Gastrocnemius medialis (tissue), 4 donors: ENCODE data around the gene HAO2. TPM values are rescaled to one million over a fixed set of nuclear protein-coding genes. Genes with fewer than 3 reads are reported as not detected.

Experiments used
- ATAC-seq, 2 donors: fragments of 150-250 bp; one replicate each; pipeline ENCODE4 v1.9.1; 2016
- DNase-seq, 2 donors: peaks; one replicate each; pipeline ENCODE4 v3.0.0-alpha.2; 2019
- H3K27ac ChIP-seq, 4 donors: fragments of 200-600 bp; sonication (generic); 1 replicate in 1 of 4; 2 replicates in 3 of 4; pipeline ENCODE4 v1.5.1; 2016 to 2018; ENCODE audit warnings: mild to moderate bottlenecking in 2 of 4, moderate library complexity in 1 of 4
- H3K27me3 ChIP-seq, 3 donors: fragments of 200-600 bp; sonication (generic) in 2 of 3; 1 replicate in 1 of 3; 2 replicates in 2 of 3; pipeline versions ENCODE4 v1.5.1 to v1.6.0; 2016 to 2019; ENCODE audit warnings: mild to moderate bottlenecking in 1 of 3, moderate library complexity in 1 of 3
- H3K36me3 ChIP-seq, 2 donors: fragments of 200-600 bp; sonication (generic) in 1 of 2; one replicate each; pipeline ENCODE4 v1.5.1; 2017 to 2018
- H3K4me1 ChIP-seq, 2 donors: fragments of 200-600 bp; sonication (generic) in 1 of 2; one replicate each; pipeline ENCODE4 v1.5.1; 2016 to 2017; ENCODE audit warnings: mild to moderate bottlenecking in 2 of 2
- H3K4me3 ChIP-seq, 4 donors: fragments of 200-600 bp; sonication (generic) in 3 of 4; 1 replicate in 1 of 4; 2 replicates in 3 of 4; pipeline ENCODE4 v1.5.1; 2016 to 2019; ENCODE audit warnings: mild to moderate bottlenecking in 2 of 4
- H3K9me3 ChIP-seq, 3 donors: fragments of 200-600 bp; sonication (generic) in 2 of 3; 1 replicate in 1 of 3; 2 replicates in 2 of 3; pipeline ENCODE4 v1.5.1; 2016 to 2019
- CTCF ChIP-seq, 5 experiments: fragments of 450-650 bp in 3 of 5; fragments of 200-600 bp in 2 of 5; sonication (generic) in 2 of 5; IDR thresholded peaks in 4 of 5; conservative IDR thresholded peaks in 1 of 5; 1 replicate in 4 of 5; 2 replicates in 1 of 5; pipeline ENCODE4 v1.5.1; 2016 to 2019; ENCODE audit warnings: antibody characterized with exemption in 5 of 5, mild to moderate bottlenecking in 3 of 5, moderate library complexity in 3 of 5
- POLR2A ChIP-seq, 2 donors: fragments of 450-650 bp; IDR thresholded peaks; one replicate each; pipeline ENCODE4 v1.6.1; 2017; ENCODE audit warnings: antibody characterized with exemption in 2 of 2, mild to moderate bottlenecking in 2 of 2, moderate library complexity in 2 of 2
- in situ Hi-C, 4 donors: fragments of 200-750 bp; cut with MboI; loops; one replicate each; pipeline versions ENCODE4 v1.15.0 to v1.8.0; 2017; ENCODE audit warnings: low sequenced_read_pairs in 4 of 4
- intact Hi-C: fragments of 100-400 bp; cut with DNase I; formaldehyde crosslinking; loops from one replicate; pipeline ENCODE4 v1.15.1; 2023; ENCODE audit warnings: low total_unique reads
- total RNA-seq, 4 donors: library from RNA; depleted of rRNA; stranded (reverse); fragments of >200 nt; gene quantifications; one replicate each; pipeline versions ENCODE4 v1.1.0 to v1.2.3, GENCODE V29; 2016

HAO2 gene
- total RNA-seq, 4 donors from 2014 or later, result 0.18 TPM; not detected in 3

- intact Hi-C loops, result no loop called here
- H3K9me3 ChIP-seq, result no peaks in the 10 kb centered on the region
- in situ Hi-C loops, result no loop called here
- TF ChIP-seq CTCF (IDR thresholded peaks at IDR 0.05 in 4 of 5, conservative IDR thresholded peaks at IDR 0.05 in 1 of 5) (no peak), POLR2A (IDR thresholded peaks at IDR 0.05) (no peak)
- DNase-seq, result no peak
- no peak overlapping the region for H3K27ac ChIP-seq
- H3K4me3 ChIP-seq, result no peak overlapping the region
- no peaks in the 10 kb centered on the region for H3K27me3 ChIP-seq
- no peaks in the 10 kb centered on the region for H3K4me1 ChIP-seq
- no peak for ATAC-seq
- no peaks in the 10 kb centered on the region for H3K36me3 ChIP-seq
These were observed 50.5 kb downstream of the HAO2 start for GRCh38 chr1:119419109-119419508.

GRCh38 chr1:119420638-119421037 is 52.1 kb downstream of the HAO2 start:
- Histone ChIP-seq H3K9me3 (no peaks in the 10 kb centered on the region), H3K27me3 (no peaks in the 10 kb centered on the region), H3K36me3 (no peaks in the 10 kb centered on the region), H3K4me3 (no peak overlapping the region), H3K4me1 (no peaks in the 10 kb centered on the region), H3K27ac (no peak overlapping the region)
- DNase-seq (no peak), ATAC-seq (no peak)
- intact Hi-C loops, result no loop called here
- no peak for TF ChIP-seq CTCF (IDR thresholded peaks at IDR 0.05 in 4 of 5, conservative IDR thresholded peaks at IDR 0.05 in 1 of 5)
- no peak for TF ChIP-seq POLR2A (IDR thresholded peaks at IDR 0.05)
- in situ Hi-C loops, result no loop called here

GRCh38 chr1:119422631-119423030 is 54.0 kb downstream of the HAO2 start:
- in situ Hi-C loops, result no loop called here

DNA sequence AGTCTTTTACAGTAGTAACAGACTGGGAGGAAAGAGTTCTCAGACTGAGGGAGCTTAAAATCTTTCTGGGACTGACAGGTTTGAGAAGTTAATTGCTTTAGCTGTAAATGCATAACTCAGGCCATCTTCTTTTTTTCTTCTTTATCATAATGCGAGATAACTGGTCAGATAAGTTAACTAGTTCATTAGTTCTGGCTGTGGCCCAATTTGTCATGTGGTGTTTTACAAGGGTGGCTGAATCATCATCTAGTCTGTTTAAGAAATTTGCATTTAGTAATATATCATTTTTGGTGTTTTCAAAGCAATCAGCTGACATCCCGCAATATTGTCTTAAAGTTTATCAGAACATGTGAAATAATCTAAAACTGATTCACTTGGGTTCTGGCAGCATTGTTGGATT is 60.4 kb downstream of the HAO2 start:
- H3K4me1 ChIP-seq, result no peaks in the 10 kb centered on the region
- DNase-seq (no peak), ATAC-seq (no peak)
- in situ Hi-C loops (no loop called here), intact Hi-C loops (no loop called here)
- TF ChIP-seq POLR2A (IDR thresholded peaks at IDR 0.05) (no peak), CTCF (IDR thresholded peaks at IDR 0.05 in 4 of 5, conservative IDR thresholded peaks at IDR 0.05 in 1 of 5) (no peak)
- no peak overlapping the region for H3K4me3 ChIP-seq
- no peaks in the 10 kb centered on the region for H3K27me3 ChIP-seq
- H3K36me3 ChIP-seq, result no peaks in the 10 kb centered on the region
- H3K9me3 ChIP-seq, result no peaks in the 10 kb centered on the region
- H3K27ac ChIP-seq, result no peak overlapping the region

More at GRCh38 chr1:119422631-119423030, 54.0 kb downstream of the HAO2 start:
- Histone ChIP-seq H3K36me3 (no peaks in the 10 kb centered on the region), H3K9me3 (no peaks in the 10 kb centered on the region), H3K27me3 (no peaks in the 10 kb centered on the region), H3K4me1 (no peaks in the 10 kb centered on the region), H3K27ac (no peak overlapping the region), H3K4me3 (no peak overlapping the region)
- no peak for ATAC-seq
- intact Hi-C loops, result no loop called here
- DNase-seq, result no peak
- TF ChIP-seq CTCF (IDR thresholded peaks at IDR 0.05 in 4 of 5, conservative IDR thresholded peaks at IDR 0.05 in 1 of 5) (no peak), POLR2A (IDR thresholded peaks at IDR 0.05) (no peak)

DNA sequence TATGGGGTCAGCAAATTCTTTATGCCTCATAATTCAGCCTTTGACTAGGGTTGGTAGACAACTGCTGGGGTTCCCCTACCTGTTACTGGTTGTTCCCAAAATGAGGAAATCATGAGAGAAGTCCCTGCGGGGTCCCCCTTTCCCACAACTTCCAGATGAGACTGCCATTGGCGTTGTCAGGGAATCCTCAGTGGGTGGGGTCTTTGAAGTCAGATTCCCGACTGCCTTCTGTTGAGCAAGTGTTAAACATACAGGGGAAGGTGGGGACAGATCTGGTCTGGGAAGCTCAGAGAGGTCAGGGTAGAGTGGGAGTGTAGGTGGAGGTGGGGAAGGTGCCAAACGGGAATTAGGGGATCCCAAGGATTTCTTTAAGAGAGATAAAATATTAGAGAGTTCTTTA is 61.1 kb downstream of the HAO2 start:
- intact Hi-C loops, result no loop called here

More for the DNA sequence above, 61.1 kb downstream of the HAO2 start:
- Histone ChIP-seq H3K36me3 (no peaks in the 10 kb centered on the region), H3K27me3 (no peaks in the 10 kb centered on the region), H3K4me3 (no peak overlapping the region), H3K4me1 (no peaks in the 10 kb centered on the region), H3K9me3 (no peaks in the 10 kb centered on the region), H3K27ac (no peak overlapping the region)
- ATAC-seq (no peak), DNase-seq (no peak)
- no peak for TF ChIP-seq POLR2A (IDR thresholded peaks at IDR 0.05)
- TF ChIP-seq CTCF (IDR thresholded peaks at IDR 0.05 in 4 of 5, conservative IDR thresholded peaks at IDR 0.05 in 1 of 5), result no peak
- in situ Hi-C loops, result no loop called here
